ENCODE data around the gene ABHD17A.

GRCh38 chr19:1868971-1869370, 16.3 kb downstream of the ABHD17A start:
- TF ChIP-seq FOXK1 (CRISPR knock-in tag; IDR thresholded peaks at IDR 0.05) (no peak), TEAD4 (CRISPR knock-in tag; IDR thresholded peaks at IDR 0.05) (no peak), ESRRA (CRISPR knock-in tag; IDR thresholded peaks at IDR 0.05; ENCODE audit: borderline replicate concordance) (no peak), USF2 (CRISPR knock-in tag; IDR thresholded peaks at IDR 0.05) (no peak), CTCF (IDR thresholded peaks at IDR 0.05) (no peak), ATF2 (CRISPR knock-in tag; IDR thresholded peaks at IDR 0.05; ENCODE audit: borderline replicate concordance, low read depth) (no peak), SP1 (CRISPR knock-in tag; conservative IDR thresholded peaks at IDR 0.05) (no peak), JUN (CRISPR knock-in tag; IDR thresholded peaks at IDR 0.05) (no peak), NR3C1 (CRISPR knock-in tag; conservative IDR thresholded peaks at IDR 0.05; ENCODE audit: low read depth) (no peak), AR (CRISPR knock-in tag; IDR thresholded peaks at IDR 0.05) (no peak), PRDM15 (CRISPR knock-in tag; IDR thresholded peaks at IDR 0.05) (no peak), PREB (CRISPR knock-in tag; IDR thresholded peaks at IDR 0.05; ENCODE audit: borderline replicate concordance) (no peak)
